Measurements from ENCODE around the gene TLE7. TPM values are rescaled to one million over a fixed set of nuclear protein-coding genes. Genes with fewer than 3 reads are reported as not detected.

The TLE7 gene
- total and polyA plus RNA-seq, 2 of the 4 experiments (the other 2 are of a cell fraction) = not detected

GRCh38 chr16:71472051-71472450 is 30.2 kb upstream of the TLE7 start:
- Histone ChIP-seq H3K4me2 (ENCODE audit: low read depth, low read length) (no peak overlapping the region), H3K23ac (ENCODE audit: low read depth, low read length) (no peak overlapping the region), H3K4me1 (ENCODE audit: control insufficient read depth, insufficient read depth, low read length) (peaks cover 3% of the 10 kb centered on the region; the same call in 1 of the 2 replicates), H2BK20ac (ENCODE audit: low read depth, low read length) (no peak overlapping the region), H3K4ac (ENCODE audit: low read depth, low read length) (no peak overlapping the region), H3K14ac (replicated peaks; ENCODE audit: low read depth, low read length) (no peak overlapping the region), H3K9me3 (ENCODE audit: control insufficient read depth, insufficient read depth, low read length) (peaks cover 5% of the 10 kb centered on the region; the same call in 1 of the 2 replicates), H3K9me1 (ENCODE audit: insufficient read depth, low read length) (no peaks in the 10 kb centered on the region), H3K79me1 (ENCODE audit: low read depth in 1 of 2, low read length in 2 of 2) (no peaks in the 10 kb centered on the region; a peak in 1 of 4 replicates), H3K9ac (ENCODE audit: low read depth, low read length) (no peak overlapping the region), H4K8ac (ENCODE audit: low read depth in 2 of 2, low read length in 2 of 2) (no peak overlapping the region), H4K20me1 (ENCODE audit: insufficient read depth, low read length) (no peaks in the 10 kb centered on the region; the same call in 1 of the 2 replicates), H3K36me3 (ENCODE audit: control insufficient read depth, insufficient read depth, low read length) (peaks cover 9% of the 10 kb centered on the region; the same call in 1 of the 2 replicates), H2BK120ac (ENCODE audit: low read depth, low read length) (no peak overlapping the region), H2AFZ (replicated peaks; ENCODE audit: low read length, poor library complexity) (no peak overlapping the region), H4K5ac (ENCODE audit: low read depth, low read length) (no peak overlapping the region), H3K27me3 (ENCODE audit: control insufficient read depth, insufficient read depth, low read length) (no peaks in the 10 kb centered on the region), H2AK5ac (ENCODE audit: low read depth, low read length) (no peak overlapping the region), H2BK15ac (ENCODE audit: low read depth, low read length) (no peak overlapping the region), H3K56ac (ENCODE audit: extremely low read depth, insufficient read depth, low read length) (no peak overlapping the region), H4K91ac (ENCODE audit: insufficient read depth, low read depth, low read length) (no peak overlapping the region), H3K4me3 (ENCODE audit: insufficient read depth, low read depth, low read length) (no peak overlapping the region), H3K18ac (ENCODE audit: low read depth, low read length) (no peak overlapping the region), H2BK5ac (ENCODE audit: low read depth, low read length, poor library complexity, severe bottlenecking) (no peak overlapping the region), H3K27ac (ENCODE audit: insufficient read depth, low read length) (no peak overlapping the region), H2AK9ac (replicated peaks; ENCODE audit: low read depth, low read length, poor library complexity) (no peak overlapping the region)
- WGBS, 2 experiments (ENCODE audit: extremely low coverage in 2 of 2, insufficient read length in 1 of 2) = no CpG with 5 or more reads among the region's 2 CpGs
- no TSS peak for BruUV-seq (replicated peaks)
- in situ Hi-C loops (cut with MboI; ENCODE audit: low sequenced_read_pairs) = no loop called here
- ATAC-seq (ENCODE audit: low read depth) (no peak), DNase-seq (no peak)
- dilution Hi-C loops (cut with HindIII; ENCODE audit: low sequenced_read_pairs, unreplicated experiment) = no loop called here
- ChIA-PET CTCF (no interaction called here), POLR2A (ENCODE audit: unreplicated experiment) (no interaction called here)
- intact Hi-C loops (cut with micrococcal nuclease) = no loop called here
- no peak for TF ChIP-seq NFE2L2 (IDR thresholded peaks at IDR 0.05; ENCODE audit: low read depth, low read length)
- no peak for TF ChIP-seq MAZ (IDR thresholded peaks at IDR 0.05; ENCODE audit: borderline replicate concordance, low read depth, low read length)
- TF ChIP-seq CHD1 (IDR thresholded peaks at IDR 0.05; ENCODE audit: low read depth, low read length) = no peak
- no peak for TF ChIP-seq RAD21 (IDR thresholded peaks at IDR 0.05; ENCODE audit: low read length)
- TF ChIP-seq MAFK (IDR thresholded peaks at IDR 0.05; ENCODE audit: low read depth, low read length) = no peak
- no peak for TF ChIP-seq BHLHE40 (IDR thresholded peaks at IDR 0.05; ENCODE audit: low read depth, low read length)
- TF ChIP-seq RCOR1 (IDR thresholded peaks at IDR 0.05; ENCODE audit: insufficient replicate concordance, low read length) = no peak
- TF ChIP-seq POLR2A (IDR thresholded peaks at IDR 0.05; ENCODE audit: low read depth, low read length) = no peak
- TF ChIP-seq USF2 (IDR thresholded peaks at IDR 0.05; ENCODE audit: low read depth, low read length) = no peak
- TF ChIP-seq RFX5 (IDR thresholded peaks at IDR 0.05; ENCODE audit: low read depth, low read length) = no peak
- TF ChIP-seq MXI1 (IDR thresholded peaks at IDR 0.05; ENCODE audit: borderline replicate concordance, low read depth, low read length) = no peak
